Nephron (organoid): ENCODE results near the gene PLCB1.

Source experiments
- H3K27ac Mint-ChIP-seq, 3 experiments: 2 replicates each; pipeline ENCODE4 v1.8.0; 2020; ENCODE audit warnings: mixed read lengths in 3 of 3, mild to moderate bottlenecking in 2 of 3, moderate library complexity in 1 of 3
- H3K27me3 Mint-ChIP-seq: 2 replicates; pipeline ENCODE4 v1.8.0; 2021; ENCODE audit warnings: low read depth, mild to moderate bottlenecking, moderate library complexity, mixed read lengths
- H3K36me3 Mint-ChIP-seq: 2 replicates; pipeline ENCODE4 v1.8.0; 2020; ENCODE audit warnings: low read depth, mixed read lengths
- H3K4me1 Mint-ChIP-seq: 2 replicates; pipeline ENCODE4 v1.8.0; 2020; ENCODE audit warnings: mixed read lengths
- H3K4me3 Mint-ChIP-seq, 3 experiments: 2 replicates each; pipeline ENCODE4 v1.8.0; 2020; ENCODE audit warnings: mild to moderate bottlenecking in 3 of 3, mixed read lengths in 3 of 3, moderate library complexity in 2 of 3
- H3K9me3 Mint-ChIP-seq: 2 replicates; pipeline ENCODE4 v1.8.0; 2020; ENCODE audit warnings: mixed read lengths
- CTCF ChIP-seq, 3 experiments: fragments of 200-600 bp; sonication (generic); IDR thresholded peaks; one replicate each; pipeline ENCODE4 v1.5.0; 2021; ENCODE audit warnings: antibody characterized with exemption in 3 of 3; ENCODE audit not compliant: unreplicated experiment in 3 of 3

Gene PLCB1

GRCh38 chr20:8220716-8221115 lies 88.7 kb downstream of the PLCB1 start:
- H3K27me3 Mint-ChIP-seq: peaks cover 11% of the 10 kb centered on the region
- no peaks in the 10 kb centered on the region for H3K36me3 Mint-ChIP-seq
- no peak overlapping the region for H3K4me3 Mint-ChIP-seq
- peaks cover 20% of the 10 kb centered on the region for H3K4me1 Mint-ChIP-seq
- no peak overlapping the region for H3K27ac Mint-ChIP-seq
- no peak for TF ChIP-seq CTCF (IDR thresholded peaks at IDR 0.05; ENCODE audit: unreplicated experiment in 3 of 3)
- H3K9me3 Mint-ChIP-seq: peaks cover 9% of the 10 kb centered on the region

DNA sequence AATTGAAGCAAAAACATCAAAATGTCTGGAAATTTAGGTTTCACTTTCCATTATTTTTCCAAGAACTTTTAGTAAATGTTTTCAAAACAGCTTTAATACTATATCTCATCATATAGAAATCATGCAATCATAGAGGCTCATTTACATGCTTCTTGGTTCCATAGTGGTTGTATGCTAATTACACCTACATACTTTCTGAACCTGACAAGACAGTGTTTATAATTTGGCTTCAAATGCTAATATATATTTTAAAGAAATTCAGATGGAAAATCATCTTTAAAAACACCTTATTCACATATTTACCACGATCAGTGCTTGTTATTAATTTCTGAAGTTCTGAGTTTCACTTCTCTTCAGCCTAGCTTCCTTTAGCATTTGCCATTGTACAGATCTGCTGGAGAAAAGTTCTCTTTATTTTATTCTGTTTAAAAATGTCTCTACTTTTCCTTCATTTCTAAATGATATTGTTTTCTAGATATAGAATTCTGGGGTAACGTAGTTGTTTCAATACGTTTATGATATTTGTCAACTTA lies 89.9 kb downstream of the PLCB1 start:
- no peak overlapping the region for H3K4me3 Mint-ChIP-seq
- H3K27ac Mint-ChIP-seq: no peak overlapping the region
- peaks cover 9% of the 10 kb centered on the region for H3K4me1 Mint-ChIP-seq
- peaks cover 9% of the 10 kb centered on the region for H3K27me3 Mint-ChIP-seq
- H3K9me3 Mint-ChIP-seq: peaks cover 9% of the 10 kb centered on the region
- H3K36me3 Mint-ChIP-seq: no peaks in the 10 kb centered on the region
- TF ChIP-seq CTCF (IDR thresholded peaks at IDR 0.05; ENCODE audit: unreplicated experiment in 3 of 3): no peak

GRCh38 chr20:8223091-8223870 lies 91.2 kb downstream of the PLCB1 start:
- H3K4me3 Mint-ChIP-seq: no peak overlapping the region
- peaks cover 15% of the 10 kb centered on the region for H3K4me1 Mint-ChIP-seq
- no peaks in the 10 kb centered on the region for H3K27me3 Mint-ChIP-seq
- TF ChIP-seq CTCF (IDR thresholded peaks at IDR 0.05; ENCODE audit: unreplicated experiment in 3 of 3): no peak
- no peaks in the 10 kb centered on the region for H3K36me3 Mint-ChIP-seq
- H3K9me3 Mint-ChIP-seq: peaks cover 6% of the 10 kb centered on the region
- H3K27ac Mint-ChIP-seq: peak overlapping the region in 2 of 3 experiments; percentile 59 to 74

DNA sequence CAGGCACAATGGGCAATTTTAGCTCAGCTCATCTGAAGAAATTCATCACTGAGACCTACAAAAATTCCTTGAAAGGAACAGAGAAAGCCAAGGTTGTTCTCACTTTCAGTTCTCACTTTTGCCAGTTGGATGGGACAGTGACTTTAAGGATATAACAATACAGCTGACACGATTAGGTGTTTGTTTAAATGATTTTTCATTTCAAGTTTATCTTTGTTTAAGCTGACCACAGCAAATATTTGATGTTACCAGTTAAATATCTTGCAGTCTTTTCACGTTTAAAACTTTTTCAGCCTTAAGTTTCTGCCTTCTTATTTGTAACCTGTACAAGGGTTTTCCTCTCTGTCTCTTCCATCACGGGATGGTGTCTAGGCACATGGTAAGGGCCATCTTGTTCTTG lies 93.6 kb downstream of the PLCB1 start:
- Mint-ChIP-seq H3K9me3 (peaks cover 6% of the 10 kb centered on the region), H3K27ac (no peak overlapping the region), H3K4me1 (peaks cover 17% of the 10 kb centered on the region), H3K27me3 (no peaks in the 10 kb centered on the region), H3K4me3 (no peak overlapping the region), H3K36me3 (no peaks in the 10 kb centered on the region)
- TF ChIP-seq CTCF (IDR thresholded peaks at IDR 0.05; ENCODE audit: unreplicated experiment in 3 of 3): no peak

DNA sequence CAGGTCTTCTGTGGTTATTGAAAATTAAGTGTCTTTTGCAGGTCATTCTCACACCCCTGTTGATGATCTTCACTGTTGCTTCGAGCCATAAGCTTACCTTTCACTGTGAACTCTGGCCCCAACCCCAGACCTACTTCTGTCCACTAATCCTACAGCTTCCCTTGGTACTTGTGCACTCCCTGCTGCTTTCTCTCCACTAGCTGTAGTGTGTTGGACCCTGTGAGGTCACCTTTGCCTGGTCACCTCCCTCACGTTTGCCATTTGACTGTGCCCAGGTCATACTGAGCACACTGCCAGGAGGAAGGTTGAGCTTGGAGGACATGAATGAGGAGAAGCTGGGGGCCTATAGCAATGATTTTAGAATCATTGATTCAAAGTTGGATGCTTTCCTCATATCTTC lies 94.0 kb downstream of the PLCB1 start:
- Mint-ChIP-seq H3K36me3 (no peaks in the 10 kb centered on the region), H3K4me1 (peaks cover 21% of the 10 kb centered on the region), H3K27me3 (no peaks in the 10 kb centered on the region), H3K9me3 (peaks cover 6% of the 10 kb centered on the region), H3K27ac (no peak overlapping the region), H3K4me3 (no peak overlapping the region)
- TF ChIP-seq CTCF (IDR thresholded peaks at IDR 0.05; ENCODE audit: unreplicated experiment in 3 of 3): no peak

GRCh38 chr20:8227293-8227692 lies 95.2 kb downstream of the PLCB1 start:
- Mint-ChIP-seq H3K36me3 (no peaks in the 10 kb centered on the region), H3K27ac (peak overlapping the region in 2 of 3 experiments; percentile 5 to 13), H3K9me3 (peaks cover 5% of the 10 kb centered on the region), H3K27me3 (no peaks in the 10 kb centered on the region), H3K4me3 (no peak overlapping the region), H3K4me1 (peaks cover 21% of the 10 kb centered on the region)
- TF ChIP-seq CTCF (IDR thresholded peaks at IDR 0.05; ENCODE audit: unreplicated experiment in 3 of 3): no peak
